ENCODE results near the gene CR1L.

- no peak for TF ChIP-seq GATA2 (IDR thresholded peaks at IDR 0.05; ENCODE audit: low read depth, low read length)
- no peak for TF ChIP-seq GATA3 (IDR thresholded peaks at IDR 0.05; ENCODE audit: low read depth, low read length)
Observed at GRCh38 chr1:207762622-207763021, 117.7 kb downstream of the CR1L start.

Data from SH-SY5Y (cell line).